PFSK-1 (cell line): ENCODE measurements around the gene NRXN3.

Experiments
- POLR2AphosphoS5 ChIP-seq: IDR thresholded peaks from 2 replicates; pipeline ENCODE4 v1.6.1; 2012; ENCODE audit warnings: low read depth, mild to moderate bottlenecking, control low read depth, low read length, moderate library complexity
- REST ChIP-seq, 2 experiments: IDR thresholded peaks; 2 replicates each; pipeline versions ENCODE4 v1.6.1 to v1.8.0; 2011 to 2012; ENCODE audit warnings: low read depth in 2 of 2, low read length in 2 of 2, control low read depth in 1 of 2, inconsistent platforms in 1 of 2, mild to moderate bottlenecking in 1 of 2, moderate library complexity in 1 of 2; ENCODE audit not compliant: insufficient read depth in 1 of 2
- SIN3A ChIP-seq: IDR thresholded peaks from 2 replicates; pipeline ENCODE4 v1.6.1; 2012; ENCODE audit warnings: mild to moderate bottlenecking, low read length, moderate library complexity, borderline replicate concordance; ENCODE audit not compliant: insufficient read depth

GRCh38 chr14:78345131-78345744 is 175.1 kb downstream of the NRXN3 start:
- TF ChIP-seq REST (IDR thresholded peaks at IDR 0.05; ENCODE audit: insufficient read depth in 1 of 2, low read depth in 2 of 2, low read length in 2 of 2) (no peak), POLR2AphosphoS5 (no peak), SIN3A (no peak)
